C4-2B (cell line): ENCODE data around the gene ZNF507.

Experiments used
- ZFX ChIP-seq: fragments of 450-650 bp; IDR thresholded peaks from 2 replicates; pipeline ENCODE4 v1.6.1; 2017
- TF ChIP-seq, protein P1 (sequence below): fragments of 450-650 bp; conservative IDR thresholded peaks from 2 replicates; pipeline ENCODE4 v1.5.1; 2017; ENCODE audit warnings: mild to moderate bottlenecking

DNA sequence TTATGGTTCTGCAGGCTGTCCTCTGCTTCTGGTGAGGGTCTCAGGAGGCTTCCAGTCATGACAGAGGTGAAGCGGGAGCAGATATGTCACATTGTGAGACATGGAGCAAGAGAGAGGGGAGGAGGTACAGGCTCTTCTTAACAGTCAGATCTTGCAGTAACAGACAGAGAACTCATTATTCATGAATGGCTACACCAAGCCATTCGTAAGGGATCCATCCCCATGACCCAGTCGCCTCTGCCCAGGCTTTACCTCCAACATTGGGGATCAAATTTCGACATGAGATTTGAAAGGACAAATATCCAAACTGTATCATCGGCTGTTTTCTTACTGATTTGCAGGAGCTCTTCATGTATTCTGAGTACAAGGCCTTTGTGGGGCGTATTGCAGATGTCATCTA is 21.7 kb downstream of the ZNF507 start:
- TF ChIP-seq, protein P1, sequence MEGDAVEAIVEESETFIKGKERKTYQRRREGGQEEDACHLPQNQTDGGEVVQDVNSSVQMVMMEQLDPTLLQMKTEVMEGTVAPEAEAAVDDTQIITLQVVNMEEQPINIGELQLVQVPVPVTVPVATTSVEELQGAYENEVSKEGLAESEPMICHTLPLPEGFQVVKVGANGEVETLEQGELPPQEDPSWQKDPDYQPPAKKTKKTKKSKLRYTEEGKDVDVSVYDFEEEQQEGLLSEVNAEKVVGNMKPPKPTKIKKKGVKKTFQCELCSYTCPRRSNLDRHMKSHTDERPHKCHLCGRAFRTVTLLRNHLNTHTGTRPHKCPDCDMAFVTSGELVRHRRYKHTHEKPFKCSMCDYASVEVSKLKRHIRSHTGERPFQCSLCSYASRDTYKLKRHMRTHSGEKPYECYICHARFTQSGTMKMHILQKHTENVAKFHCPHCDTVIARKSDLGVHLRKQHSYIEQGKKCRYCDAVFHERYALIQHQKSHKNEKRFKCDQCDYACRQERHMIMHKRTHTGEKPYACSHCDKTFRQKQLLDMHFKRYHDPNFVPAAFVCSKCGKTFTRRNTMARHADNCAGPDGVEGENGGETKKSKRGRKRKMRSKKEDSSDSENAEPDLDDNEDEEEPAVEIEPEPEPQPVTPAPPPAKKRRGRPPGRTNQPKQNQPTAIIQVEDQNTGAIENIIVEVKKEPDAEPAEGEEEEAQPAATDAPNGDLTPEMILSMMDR, result no peak
- no peak for TF ChIP-seq ZFX
